GM12878 (cell line): ENCODE results near the gene CHID1. TPM values are rescaled to one million over a fixed set of nuclear protein-coding genes. Genes with fewer than 3 reads are reported as not detected.

ENCODE experiments used
- EED ChIP-seq: sonication (generic); IDR thresholded peaks from 2 replicates; pipeline ENCODE4 v1.6.1; 2016; ENCODE audit warnings: antibody characterized with exemption, low read depth
- EGR1 ChIP-seq, 2 experiments: IDR thresholded peaks; 1 replicate in 1 of 2; 2 replicates in 1 of 2; pipeline ENCODE4 v1.6.1; 2011 to 2012; ENCODE audit warnings: low read depth in 2 of 2, low read length in 2 of 2, borderline replicate concordance in 1 of 2, mild to moderate bottlenecking in 1 of 2, moderate library complexity in 1 of 2
- EP300 ChIP-seq, 2 experiments: fragments of 150-350 bp in 1 of 2; IDR thresholded peaks; 2 replicates each; pipeline ENCODE4 v1.6.1; 2011 to 2012; ENCODE audit warnings: low read depth in 2 of 2, low read length in 2 of 2, borderline replicate concordance in 1 of 2, improper control_type of control experiment in 1 of 2, inconsistent platforms in 1 of 2; ENCODE audit not compliant: control insufficient read depth in 1 of 2
- FOS ChIP-seq: IDR thresholded peaks from 3 replicates; pipeline ENCODE4 v1.6.1; 2011; ENCODE audit warnings: borderline replicate concordance; ENCODE audit not compliant: insufficient read length; ENCODE audit errors: extremely low read depth
- GATAD2B ChIP-seq: fragments of 450-650 bp; conservative IDR thresholded peaks from 2 replicates; pipeline ENCODE4 v1.6.1; 2017; ENCODE audit warnings: low read depth, mild to moderate bottlenecking, moderate library complexity
- IRF4 ChIP-seq: IDR thresholded peaks from 2 replicates; pipeline ENCODE4 v1.6.1; 2011; ENCODE audit warnings: low read depth, low read length
- JUNB ChIP-seq: IDR thresholded peaks from 2 replicates; pipeline ENCODE4 v1.6.1; 2016; ENCODE audit warnings: antibody characterized with exemption, mild to moderate bottlenecking
- KDM1A ChIP-seq: fragments of 200-600 bp; sonication (generic); IDR thresholded peaks from 2 replicates; pipeline ENCODE4 v1.6.1; 2016; ENCODE audit warnings: borderline replicate concordance
- NFYA ChIP-seq: IDR thresholded peaks from 2 replicates; pipeline ENCODE4 v1.6.1; 2011; ENCODE audit warnings: low read depth, mild to moderate bottlenecking, low read length, improper control_type of control experiment, borderline replicate concordance
- NFYB ChIP-seq: IDR thresholded peaks from 2 replicates; pipeline ENCODE4 v1.6.1; 2011; ENCODE audit warnings: low read depth, mild to moderate bottlenecking, low read length, improper control_type of control experiment, moderate library complexity; ENCODE audit not compliant: insufficient read depth
- PKNOX1 ChIP-seq: fragments of 450-650 bp; IDR thresholded peaks from 2 replicates; pipeline ENCODE4 v1.6.1; 2016; ENCODE audit warnings: mild to moderate bottlenecking
- PRDM15 ChIP-seq: fragments of 450-650 bp; formaldehyde crosslinking; IDR thresholded peaks from 2 replicates; pipeline ENCODE4 v1.4.0; 2020; ENCODE audit warnings: mild to moderate bottlenecking, moderate library complexity
- RAD21 ChIP-seq: IDR thresholded peaks from 2 replicates; pipeline ENCODE4 v1.6.1; 2011; ENCODE audit warnings: mild to moderate bottlenecking, low read depth, low read length, moderate library complexity; ENCODE audit not compliant: insufficient read depth
- RUNX3 ChIP-seq: IDR thresholded peaks from 2 replicates; pipeline ENCODE4 v1.6.1; 2012; ENCODE audit warnings: low read length, inconsistent platforms
- SUZ12 ChIP-seq: fragments of 200-600 bp; sonication (generic); IDR thresholded peaks from one replicate; pipeline ENCODE4 v1.6.1; 2018; ENCODE audit warnings: antibody characterized with exemption, mild to moderate bottlenecking; ENCODE audit not compliant: unreplicated experiment
- USF1 ChIP-seq: IDR thresholded peaks from 2 replicates; pipeline ENCODE4 v1.6.1; 2011; ENCODE audit warnings: borderline replicate concordance, low read depth, mild to moderate bottlenecking, moderate library complexity, mixed read lengths, low read length; ENCODE audit not compliant: insufficient read depth; ENCODE audit errors: extremely low read length
- ZBTB4 ChIP-seq: fragments of 450-650 bp; formaldehyde crosslinking; IDR thresholded peaks from 2 replicates; pipeline ENCODE4 v1.4.0; 2022; ENCODE audit warnings: mild to moderate bottlenecking, moderate library complexity
- ZNF622 ChIP-seq: fragments of 450-650 bp; IDR thresholded peaks from 2 replicates; pipeline ENCODE4 v1.6.1; 2017; ENCODE audit warnings: mild to moderate bottlenecking, inconsistent platforms
- ZZZ3 ChIP-seq: IDR thresholded peaks from 2 replicates; pipeline ENCODE4 v1.6.1; 2011; ENCODE audit warnings: low read depth; ENCODE audit not compliant: control insufficient read depth, insufficient read length
- polyA plus RNA-seq, 11 experiments: library from polyadenylated mRNA; depleted of rRNA in 4 of 11; unstranded in 6 of 11; stranded (reverse) in 5 of 11; fragments of >200 nt; fragmentation: Nextera tagmentation in 4 of 11; fragmentation: Illumina TruSeq in 1 of 11; extraction: Ambion mirVana in 4 of 11; extraction: Trizol in 1 of 11; gene quantifications; 1 replicate in 1 of 11; 2 replicates in 10 of 11; pipeline versions ENCODE4 v1.2.1 to v1.2.3, GENCODE V29; 2011 to 2016; ENCODE audit warnings: inconsistent platforms in 2 of 11, missing spikeins in 2 of 11, low read depth in 1 of 11
- total RNA-seq, 4 experiments: library from RNA; depleted of rRNA in 3 of 4; stranded (reverse); fragments of >200 nt in 3 of 4; fragmentation: Illumina TruSeq in 1 of 4; extraction: Trizol in 1 of 4; gene quantifications; 2 replicates each; pipeline versions ENCODE4 v1.2.1 to v1.2.3, GENCODE V29; 2013 to 2021

CHID1 gene
- total and polyA plus RNA-seq, 10 of the 15 experiments (the other 5 are each of a cell fraction or from before 2014, with no cell fraction given), result 4.8 to 75.2 (median 30.1) TPM

GRCh38 chr11:832529-833113 is 78.0 kb downstream of the CHID1 start, which contains the start of gene CD151 (continued):
- TF ChIP-seq ZBTB4 (CRISPR knock-in tag) (no peak), ZZZ3 (no peak), EGR1 (IDR thresholded peaks at IDR 0.05; ENCODE audit: borderline replicate concordance in 1 of 2, low read depth in 2 of 2, low read length in 2 of 2) (peak; percentile 25 to 95), JUNB (no peak), RUNX3 (no peak), SUZ12 (no peak), GATAD2B (0 out of 2 replicates have a peak, but pooled peaks have one; percentile 20), EED (no peak), PKNOX1 (no peak), IRF4 (no peak), RAD21 (no peak), NFYA (no peak), EP300 (IDR thresholded peaks at IDR 0.05; ENCODE audit: borderline replicate concordance in 1 of 2, control insufficient read depth in 1 of 2, low read depth in 2 of 2, low read length in 2 of 2) (no peak), ZNF622 (no peak), USF1 (no peak), FOS (no peak), KDM1A (no peak), NFYB (no peak), PRDM15 (CRISPR knock-in tag) (no peak)
